ENCODE data around the gene NUP54. TPM values are rescaled to one million over a fixed set of nuclear protein-coding genes. Genes with fewer than 3 reads are reported as not detected.

The NUP54 gene
- total and polyA plus RNA-seq, 4 donors: 19.8 to 57.6 (median 28.3) TPM

GRCh38 chr4:76084542-76084941 lies 63.7 kb downstream of the NUP54 start:
- Histone ChIP-seq H3K36me3 (ENCODE audit: control insufficient read depth in 4 of 4, insufficient read depth in 4 of 4, low read length in 4 of 4) (no peaks in the 10 kb centered on the region), H3K27me3 (ENCODE audit: control insufficient read depth in 3 of 3, insufficient read depth in 3 of 3, low read length in 2 of 3) (no peaks in the 10 kb centered on the region), H3K9ac (ENCODE audit: insufficient read depth in 1 of 2, low read length in 2 of 2) (no peak overlapping the region), H3K9me3 (ENCODE audit: control insufficient read depth in 4 of 4, insufficient read depth in 3 of 4, low read length in 3 of 4) (no peaks in the 10 kb centered on the region), H3K4me3 (no peak overlapping the region), H3K27ac (ENCODE audit: low read depth in 1 of 2, low read length in 1 of 2) (peak overlapping the region in 1 of 2 donors; percentile 28), H3K4me1 (ENCODE audit: control insufficient read depth in 5 of 5, insufficient read depth in 5 of 5, low read length in 5 of 5) (peaks cover 0 to 8% (median 0%) of the 10 kb centered on the region in 5 donors)
- DNase-seq: no peak
- ATAC-seq (ENCODE audit: insufficient read depth, low FRiP score): no peak
- TF ChIP-seq, protein P1, sequence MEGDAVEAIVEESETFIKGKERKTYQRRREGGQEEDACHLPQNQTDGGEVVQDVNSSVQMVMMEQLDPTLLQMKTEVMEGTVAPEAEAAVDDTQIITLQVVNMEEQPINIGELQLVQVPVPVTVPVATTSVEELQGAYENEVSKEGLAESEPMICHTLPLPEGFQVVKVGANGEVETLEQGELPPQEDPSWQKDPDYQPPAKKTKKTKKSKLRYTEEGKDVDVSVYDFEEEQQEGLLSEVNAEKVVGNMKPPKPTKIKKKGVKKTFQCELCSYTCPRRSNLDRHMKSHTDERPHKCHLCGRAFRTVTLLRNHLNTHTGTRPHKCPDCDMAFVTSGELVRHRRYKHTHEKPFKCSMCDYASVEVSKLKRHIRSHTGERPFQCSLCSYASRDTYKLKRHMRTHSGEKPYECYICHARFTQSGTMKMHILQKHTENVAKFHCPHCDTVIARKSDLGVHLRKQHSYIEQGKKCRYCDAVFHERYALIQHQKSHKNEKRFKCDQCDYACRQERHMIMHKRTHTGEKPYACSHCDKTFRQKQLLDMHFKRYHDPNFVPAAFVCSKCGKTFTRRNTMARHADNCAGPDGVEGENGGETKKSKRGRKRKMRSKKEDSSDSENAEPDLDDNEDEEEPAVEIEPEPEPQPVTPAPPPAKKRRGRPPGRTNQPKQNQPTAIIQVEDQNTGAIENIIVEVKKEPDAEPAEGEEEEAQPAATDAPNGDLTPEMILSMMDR (IDR thresholded peaks at IDR 0.05; ENCODE audit: control extremely low read depth, extremely low read depth): no peak
- WGBS, 2 donors: 79 to 88% methylated on average over 1 of the region's 1 CpG

DNA sequence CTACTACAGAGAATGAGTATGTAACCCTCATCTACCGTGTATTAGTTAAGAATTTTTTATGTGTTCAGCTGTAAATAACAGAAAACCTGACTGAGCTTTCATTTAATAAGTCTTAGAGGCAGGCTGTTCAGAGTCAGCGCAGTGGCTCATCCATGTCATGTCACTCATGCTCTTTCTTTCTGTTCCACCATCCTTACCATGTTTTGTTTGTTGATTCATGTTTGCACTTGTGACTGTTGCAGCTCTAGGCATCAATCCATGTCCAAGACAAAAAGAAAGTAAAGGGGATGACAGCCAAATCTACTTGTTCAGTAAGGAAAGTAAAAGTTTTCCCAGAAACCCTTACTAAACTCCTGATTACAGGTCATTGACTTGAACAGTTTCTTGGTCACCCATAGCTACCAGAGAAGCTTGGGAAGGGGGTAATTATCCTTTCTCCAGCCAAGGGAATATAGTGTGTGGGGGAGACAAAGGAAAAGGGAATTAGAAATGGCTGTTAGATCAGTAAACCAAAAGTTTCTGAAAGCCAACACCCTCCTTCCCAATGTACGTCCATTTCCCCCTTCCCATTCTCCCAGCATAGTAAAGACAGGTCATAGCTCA lies 64.7 kb downstream of the NUP54 start:
- H3K9ac ChIP-seq (ENCODE audit: insufficient read depth in 1 of 2, low read length in 2 of 2): no peak overlapping the region
- TF ChIP-seq, protein P1 (IDR thresholded peaks at IDR 0.05; ENCODE audit: control extremely low read depth, extremely low read depth): no peak
- no peaks in the 10 kb centered on the region for H3K27me3 ChIP-seq (ENCODE audit: control insufficient read depth in 3 of 3, insufficient read depth in 3 of 3, low read length in 2 of 3)
- H3K36me3 ChIP-seq (ENCODE audit: control insufficient read depth in 4 of 4, insufficient read depth in 4 of 4, low read length in 4 of 4): no peaks in the 10 kb centered on the region
- no peaks in the 10 kb centered on the region for H3K9me3 ChIP-seq (ENCODE audit: control insufficient read depth in 4 of 4, insufficient read depth in 3 of 4, low read length in 3 of 4)
- no peak overlapping the region for H3K4me3 ChIP-seq
- H3K27ac ChIP-seq (ENCODE audit: low read depth in 1 of 2, low read length in 1 of 2): peak overlapping the region in 1 of 2 donors; percentile 42
- H3K4me1 ChIP-seq (ENCODE audit: control insufficient read depth in 5 of 5, insufficient read depth in 5 of 5, low read length in 5 of 5): peaks cover 0 to 6% (median 0%) of the 10 kb centered on the region in 5 donors
- 86 to 92% methylated on average over 3 of the region's 3 CpGs for WGBS, 2 donors
- ATAC-seq (ENCODE audit: insufficient read depth, low FRiP score) (no peak), DNase-seq (no peak)

GRCh38 chr4:76078033-76078613 lies 70.1 kb downstream of the NUP54 start:
- WGBS, 2 donors: 68 to 88% methylated on average over 4 of the region's 4 CpGs
- no peak overlapping the region for H3K9ac ChIP-seq (ENCODE audit: insufficient read depth in 1 of 2, low read length in 2 of 2)
- TF ChIP-seq, protein P1 (IDR thresholded peaks at IDR 0.05; ENCODE audit: control extremely low read depth, extremely low read depth): no peak

More at GRCh38 chr4:76078033-76078613, 70.1 kb downstream of the NUP54 start:
- no peak overlapping the region for H3K4me3 ChIP-seq
- H3K9me3 ChIP-seq (ENCODE audit: control insufficient read depth in 4 of 4, insufficient read depth in 3 of 4, low read length in 3 of 4): no peaks in the 10 kb centered on the region
- no peak for DNase-seq
- no peak for ATAC-seq (ENCODE audit: insufficient read depth, low FRiP score)
- no peaks in the 10 kb centered on the region for H3K4me1 ChIP-seq (ENCODE audit: control insufficient read depth in 5 of 5, insufficient read depth in 5 of 5, low read length in 5 of 5)
- no peaks in the 10 kb centered on the region for H3K27me3 ChIP-seq (ENCODE audit: control insufficient read depth in 3 of 3, insufficient read depth in 3 of 3, low read length in 2 of 3)
- H3K27ac ChIP-seq (ENCODE audit: low read depth in 1 of 2, low read length in 1 of 2): peak overlapping the region in 1 of 2 donors; percentile 82
- no peaks in the 10 kb centered on the region for H3K36me3 ChIP-seq (ENCODE audit: control insufficient read depth in 4 of 4, insufficient read depth in 4 of 4, low read length in 4 of 4)
